B cell (primary cell): ENCODE results near the gene APLP2. TPM values are rescaled to one million over a fixed set of nuclear protein-coding genes. Genes with fewer than 3 reads are reported as not detected.

ENCODE experiments used
- ATAC-seq: fragments of 200-7000 bp; cut with Tn5 transposase; one replicate; pipeline ENCODE4 v1.10.0; 2021; ENCODE audit warnings: low read depth, mild to moderate bottlenecking, moderate number of reproducible peaks, moderate library complexity
- CTCF ChIA-PET: fragments of 350-600 bp; sonication (Branson Sonifier 250); formaldehyde crosslinking; loops from one replicate; lab custom pipeline; 2021; ENCODE audit warnings: antibody characterized with exemption, inconsistent platforms; lab: Charles Lee
- POLR2A ChIA-PET: fragments of 350-600 bp; sonication (Branson Sonifier 250); formaldehyde crosslinking; loops from one replicate; lab custom pipeline; 2021; ENCODE audit warnings: antibody characterized with exemption; lab: Charles Lee
- DNase-seq: peaks from one replicate; pipeline ENCODE4 v3.0.0; 2013
- H2AFZ ChIP-seq: 2 replicates; pipeline ENCODE4 v1.6.1; 2012; ENCODE audit warnings: mild to moderate bottlenecking, low read depth, low read length; ENCODE audit not compliant: insufficient read depth, poor library complexity, severe bottlenecking
- H3K27ac ChIP-seq, 2 donors: 1 replicate in 1 of 2; 2 replicates in 1 of 2; pipeline ENCODE4 v1.5.1; 2012 to 2013; ENCODE audit warnings: low read length in 2 of 2, mild to moderate bottlenecking in 2 of 2, moderate library complexity in 1 of 2
- H3K27me3 ChIP-seq, 4 experiments: fragments of 200-600 bp in 1 of 4; sonication (generic) in 1 of 4; replicated peaks in 1 of 4; 1 replicate in 2 of 4; 2 replicates in 2 of 4; pipeline versions ENCODE4 v1.6.1 to v1.7.0; 2013 to 2016; ENCODE audit warnings: low read length in 3 of 4, mild to moderate bottlenecking in 2 of 4, mixed read lengths in 1 of 4, moderate library complexity in 1 of 4; ENCODE audit not compliant: insufficient read depth in 4 of 4, control insufficient read depth in 3 of 4; ENCODE audit errors: control extremely low read depth in 1 of 4
- H3K36me3 ChIP-seq, 2 experiments: replicated peaks in 1 of 2; 1 replicate in 1 of 2; 2 replicates in 1 of 2; pipeline versions ENCODE4 v1.6.1 to v1.7.1; 2013; ENCODE audit warnings: low read length in 1 of 2; ENCODE audit not compliant: insufficient read depth in 2 of 2, control insufficient read depth in 1 of 2; ENCODE audit errors: control extremely low read depth in 1 of 2, extremely low read depth in 1 of 2
- H3K4me1 ChIP-seq, 2 donors: fragments of 200-600 bp in 1 of 2; sonication (generic) in 1 of 2; 1 replicate in 1 of 2; 2 replicates in 1 of 2; pipeline versions ENCODE4 v1.5.1 to v1.6.1; 2013 to 2017; ENCODE audit warnings: low read length in 2 of 2; ENCODE audit not compliant: control insufficient read depth in 2 of 2, insufficient read depth in 2 of 2
- H3K4me2 ChIP-seq: replicated peaks from 2 replicates; pipeline ENCODE3; 2012; ENCODE audit warnings: mild to moderate bottlenecking, low read depth, low read length; ENCODE audit not compliant: poor library complexity, severe bottlenecking
- H3K4me3 ChIP-seq, 5 experiments: fragments of 200-600 bp in 1 of 5; sonication (generic) in 1 of 5; 1 replicate in 3 of 5; 2 replicates in 2 of 5; pipeline versions ENCODE4 v1.5.1 to v1.7.0; 2011 to 2016; ENCODE audit warnings: low read length in 4 of 5, mild to moderate bottlenecking in 4 of 5, low read depth in 2 of 5, control low read depth in 1 of 5, moderate library complexity in 1 of 5; ENCODE audit not compliant: insufficient read depth in 1 of 5; ENCODE audit errors: control extremely low read depth in 1 of 5, extremely low read depth in 1 of 5
- H3K79me2 ChIP-seq: fragments of 200-600 bp; sonication (generic); one replicate; pipeline ENCODE4 v1.6.0; 2016; ENCODE audit warnings: low read length; ENCODE audit not compliant: control insufficient read depth, insufficient read depth
- H3K9ac ChIP-seq: fragments of 200-600 bp; sonication (generic); 2 replicates; pipeline ENCODE4 v1.6.1; 2017; ENCODE audit warnings: mild to moderate bottlenecking, low read length, moderate library complexity
- H3K9me3 ChIP-seq, 3 donors: one replicate each; pipeline versions ENCODE4 v1.6.1 to v1.7.1; 2013; ENCODE audit warnings: low read length in 2 of 3; ENCODE audit not compliant: control insufficient read depth in 2 of 3, insufficient read depth in 1 of 3; ENCODE audit errors: control extremely low read depth in 1 of 3
- H4K20me1 ChIP-seq: 2 replicates; pipeline ENCODE4 v1.6.0; 2012; ENCODE audit warnings: mild to moderate bottlenecking, low read length; ENCODE audit not compliant: insufficient read depth, control insufficient read depth, poor library complexity, severe bottlenecking
- H3K27ac Mint-ChIP-seq: one replicate; pipeline ENCODE4 v1.8.0; 2021; ENCODE audit warnings: mixed read lengths
- H3K27me3 Mint-ChIP-seq: one replicate; pipeline ENCODE4 v1.8.0; 2021; ENCODE audit warnings: mixed read lengths
- H3K4me1 Mint-ChIP-seq: one replicate; pipeline ENCODE4 v1.8.0; 2021; ENCODE audit warnings: mixed read lengths
- H3K4me3 Mint-ChIP-seq: one replicate; pipeline ENCODE4 v1.8.0; 2021; ENCODE audit warnings: mixed read lengths
- H3K9me3 Mint-ChIP-seq: one replicate; pipeline ENCODE4 v1.8.0; 2022; ENCODE audit warnings: mixed read lengths; ENCODE audit not compliant: insufficient read depth
- EZH2 ChIP-seq: IDR thresholded peaks from 2 replicates; pipeline ENCODE4 v1.6.1; 2012; ENCODE audit warnings: borderline replicate concordance, low read depth, mild to moderate bottlenecking, moderate library complexity, low read length; ENCODE audit not compliant: insufficient read depth, poor library complexity, severe bottlenecking
- WGBS: methylation state at CpG from one replicate; pipeline ENCODE4 v1.1.5; 2013; ENCODE audit warnings: missing lambda C conversion rate; ENCODE audit not compliant: insufficient coverage; 5-methylcytosine and 5-hydroxymethylcytosine counted together
- intact Hi-C: fragments of 100-400 bp; cut with micrococcal nuclease; formaldehyde crosslinking; loops from one replicate; pipeline ENCODE4 v1.10.0; 2022
- polyA plus RNA-seq: library from polyadenylated mRNA; depleted of rRNA; stranded (reverse); fragments of >200 nt; gene quantifications from 2 replicates; pipeline ENCODE4 v1.2.3, GENCODE V29; 2012
- total RNA-seq, 2 donors: library from RNA; stranded (reverse); fragments of 120-200 nt in 1 of 2; gene quantifications; 1 replicate in 1 of 2; 2 replicates in 1 of 2; pipeline versions ENCODE4 v1.2.3 to v1.2.4, GENCODE V29; 2013 to 2022
- TF ChIP-seq, protein P1 (sequence below): fragments of 200-600 bp; IDR thresholded peaks from one replicate; pipeline ENCODE4 v1.8.0; 2022; ENCODE audit warnings: antibody characterized with exemption, mild to moderate bottlenecking

The APLP2 gene
- total and polyA plus RNA-seq, 2 donors (not counting 1 experiment from before 2014, with no cell fraction given) = 84.2 to 102 TPM

DNA sequence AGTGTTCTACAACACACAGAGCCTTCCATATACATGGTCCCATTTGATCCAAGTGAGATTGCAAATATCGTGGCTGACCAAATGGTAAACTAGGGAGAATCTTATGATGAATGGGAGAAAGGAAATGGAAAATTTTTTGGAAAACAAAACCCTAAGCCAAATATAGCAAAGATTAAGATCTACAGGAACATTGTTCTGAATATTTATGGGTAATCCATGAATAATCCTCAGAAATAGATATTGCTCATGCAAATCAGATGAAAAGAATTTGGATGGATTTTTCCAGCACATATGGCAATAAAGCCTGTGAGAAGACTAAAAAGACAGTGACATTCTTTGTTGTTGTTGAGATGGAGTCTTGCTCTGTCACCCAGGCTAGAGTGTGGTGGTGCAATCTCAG lies 45.3 kb upstream of the APLP2 start:
- ChIA-PET CTCF (no interaction called here), POLR2A (interaction anchor here (1.3 kb wide), 1 partner anchor 21 kb away, joined by 6 read pairs; no protein-coding TSS in a partner anchor)
- peaks cover 7 to 9% of the 10 kb centered on the region in 2 donors for H3K4me1 ChIP-seq
- no CpG with 5 or more reads among the region's 1 CpG for WGBS
- DNase-seq = no peak
- no peak overlapping the region for H3K27ac ChIP-seq
- H3K79me2 ChIP-seq = no peaks in the 10 kb centered on the region
- H3K9me3 Mint-ChIP-seq = no peaks in the 10 kb centered on the region
- no peak overlapping the region for H3K4me2 ChIP-seq
- peaks cover 59% of the 10 kb centered on the region for H3K27me3 Mint-ChIP-seq
- no peak overlapping the region for H3K27ac Mint-ChIP-seq
- intact Hi-C loops = no loop called here
- H3K9me3 ChIP-seq = peaks cover 0 to 12% (median 0%) of the 10 kb centered on the region in 3 donors
- no peak overlapping the region for H3K4me3 ChIP-seq
- peaks cover 0 to 47% (median 29%) of the 10 kb centered on the region in 4 experiments for H3K27me3 ChIP-seq
- no peaks in the 10 kb centered on the region for H4K20me1 ChIP-seq
- H2AFZ ChIP-seq = no peak overlapping the region
- H3K4me1 Mint-ChIP-seq = peaks cover 13% of the 10 kb centered on the region
- TF ChIP-seq, protein P1, sequence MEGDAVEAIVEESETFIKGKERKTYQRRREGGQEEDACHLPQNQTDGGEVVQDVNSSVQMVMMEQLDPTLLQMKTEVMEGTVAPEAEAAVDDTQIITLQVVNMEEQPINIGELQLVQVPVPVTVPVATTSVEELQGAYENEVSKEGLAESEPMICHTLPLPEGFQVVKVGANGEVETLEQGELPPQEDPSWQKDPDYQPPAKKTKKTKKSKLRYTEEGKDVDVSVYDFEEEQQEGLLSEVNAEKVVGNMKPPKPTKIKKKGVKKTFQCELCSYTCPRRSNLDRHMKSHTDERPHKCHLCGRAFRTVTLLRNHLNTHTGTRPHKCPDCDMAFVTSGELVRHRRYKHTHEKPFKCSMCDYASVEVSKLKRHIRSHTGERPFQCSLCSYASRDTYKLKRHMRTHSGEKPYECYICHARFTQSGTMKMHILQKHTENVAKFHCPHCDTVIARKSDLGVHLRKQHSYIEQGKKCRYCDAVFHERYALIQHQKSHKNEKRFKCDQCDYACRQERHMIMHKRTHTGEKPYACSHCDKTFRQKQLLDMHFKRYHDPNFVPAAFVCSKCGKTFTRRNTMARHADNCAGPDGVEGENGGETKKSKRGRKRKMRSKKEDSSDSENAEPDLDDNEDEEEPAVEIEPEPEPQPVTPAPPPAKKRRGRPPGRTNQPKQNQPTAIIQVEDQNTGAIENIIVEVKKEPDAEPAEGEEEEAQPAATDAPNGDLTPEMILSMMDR = no peak
- TF ChIP-seq EZH2 = no peak
- no peak overlapping the region for H3K9ac ChIP-seq
- no peaks in the 10 kb centered on the region for H3K36me3 ChIP-seq
- no peak overlapping the region for H3K4me3 Mint-ChIP-seq
- no peak for ATAC-seq

DNA sequence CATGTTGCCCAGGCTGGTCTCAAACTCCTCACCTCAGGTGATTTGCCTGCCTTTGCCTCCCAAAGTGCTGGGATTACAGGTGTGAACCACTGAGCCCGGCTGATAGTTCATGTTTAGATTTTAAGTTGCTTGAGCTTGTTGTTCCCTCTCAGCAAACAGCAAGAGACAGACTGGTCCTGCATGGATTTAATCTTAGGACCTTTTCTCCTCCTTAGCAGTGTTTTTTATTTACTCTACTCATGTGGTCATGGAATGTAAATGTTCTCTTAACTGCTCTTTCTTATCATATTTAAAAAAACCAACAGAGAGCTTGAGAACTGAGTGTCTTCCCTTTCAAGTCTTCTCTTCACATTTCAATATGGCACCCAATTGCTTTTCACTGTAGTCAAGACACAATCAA lies 44.3 kb upstream of the APLP2 start:
- Mint-ChIP-seq H3K9me3 (no peaks in the 10 kb centered on the region), H3K27ac (no peak overlapping the region), H3K4me1 (peaks cover 13% of the 10 kb centered on the region), H3K4me3 (no peak overlapping the region), H3K27me3 (peaks cover 58% of the 10 kb centered on the region)
- ChIA-PET POLR2A (no interaction called here), CTCF (no interaction called here)
- Histone ChIP-seq H3K27me3 (peaks cover 0 to 49% (median 30%) of the 10 kb centered on the region in 4 experiments), H4K20me1 (no peaks in the 10 kb centered on the region), H3K4me3 (no peak overlapping the region), H3K79me2 (no peaks in the 10 kb centered on the region), H3K9me3 (peaks cover 0 to 12% (median 0%) of the 10 kb centered on the region in 3 donors), H3K9ac (no peak overlapping the region), H2AFZ (no peak overlapping the region), H3K4me2 (no peak overlapping the region), H3K27ac (no peak overlapping the region), H3K36me3 (no peaks in the 10 kb centered on the region), H3K4me1 (peaks cover 7 to 9% of the 10 kb centered on the region in 2 donors)
- no CpG with 5 or more reads among the region's 1 CpG for WGBS
- intact Hi-C loops = no loop called here
- no peak for DNase-seq
- ATAC-seq = no peak
- no peak for TF ChIP-seq EZH2
- TF ChIP-seq, protein P1 = no peak
